Right atrium auricular region (tissue), 2 donors: ENCODE measurements around the gene FBXL2. TPM values are rescaled to one million over a fixed set of nuclear protein-coding genes. Genes with fewer than 3 reads are reported as not detected.

Source experiments
- DNase-seq: peaks from one replicate; pipeline ENCODE4 v3.0.0-alpha.2; 2019; ENCODE audit warnings: low spot score
- H3K27ac ChIP-seq, 2 donors: fragments of 200-600 bp; sonication (generic); 1 replicate in 1 of 2; 2 replicates in 1 of 2; pipeline ENCODE4 v1.5.1; 2016 to 2019
- H3K27me3 ChIP-seq, 2 donors: fragments of 200-600 bp; sonication (generic); one replicate each; pipeline versions ENCODE4 v1.5.1 to v1.6.0; 2017 to 2019
- H3K36me3 ChIP-seq: fragments of 200-600 bp; sonication (generic); one replicate; pipeline ENCODE4 v1.5.1; 2016
- H3K4me1 ChIP-seq, 2 donors: fragments of 200-600 bp; sonication (generic); one replicate each; pipeline versions ENCODE4 v1.5.1 to v1.6.0; 2017 to 2019
- H3K4me3 ChIP-seq, 2 donors: fragments of 200-600 bp; sonication (generic); 1 replicate in 1 of 2; 2 replicates in 1 of 2; pipeline ENCODE4 v1.5.1; 2017 to 2019; ENCODE audit warnings: mild to moderate bottlenecking in 1 of 2, moderate library complexity in 1 of 2
- H3K9me3 ChIP-seq, 2 donors: fragments of 200-600 bp; sonication (generic); one replicate each; pipeline ENCODE4 v1.5.1; 2019
- CTCF ChIP-seq, 2 donors: fragments of 200-600 bp; sonication (generic); IDR thresholded peaks; one replicate each; pipeline ENCODE4 v1.5.1; 2019; ENCODE audit warnings: antibody characterized with exemption in 2 of 2
- total RNA-seq, 2 donors: library from RNA; depleted of rRNA; stranded (reverse); fragments of >200 nt; gene quantifications; one replicate each; pipeline ENCODE4 v1.1.0, GENCODE V29; 2016

The FBXL2 gene
- total RNA-seq, 2 donors from 2014 or later = 2.0 TPM

GRCh38 chr3:33377489-33377888, 100.2 kb downstream of the FBXL2 start:
- Histone ChIP-seq H3K9me3 (no peaks in the 10 kb centered on the region), H3K4me1 (peaks cover 0 to 3% of the 10 kb centered on the region in 2 donors), H3K4me3 (no peak overlapping the region), H3K36me3 (no peaks in the 10 kb centered on the region), H3K27ac (no peak overlapping the region), H3K27me3 (no peaks in the 10 kb centered on the region)
- DNase-seq = no peak
- no peak for TF ChIP-seq CTCF (IDR thresholded peaks at IDR 0.05)

- H3K9me3 ChIP-seq = no peaks in the 10 kb centered on the region
- no peak overlapping the region for H3K27ac ChIP-seq
- no peaks in the 10 kb centered on the region for H3K27me3 ChIP-seq
- no peaks in the 10 kb centered on the region for H3K4me1 ChIP-seq
- no peak for DNase-seq
- H3K4me3 ChIP-seq = no peak overlapping the region
- no peak for TF ChIP-seq CTCF (IDR thresholded peaks at IDR 0.05)
- no peaks in the 10 kb centered on the region for H3K36me3 ChIP-seq
These were observed 100.7 kb downstream of the FBXL2 start for GRCh38 chr3:33377931-33378330.

GRCh38 chr3:33380653-33381052, 103.4 kb downstream of the FBXL2 start:
- H3K36me3 ChIP-seq = peaks cover 17% of the 10 kb centered on the region
- no peak overlapping the region for H3K4me3 ChIP-seq
- no peak overlapping the region for H3K27ac ChIP-seq
- no peak for DNase-seq
- H3K27me3 ChIP-seq = no peaks in the 10 kb centered on the region
- H3K4me1 ChIP-seq = no peaks in the 10 kb centered on the region
- H3K9me3 ChIP-seq = no peaks in the 10 kb centered on the region
- TF ChIP-seq CTCF (IDR thresholded peaks at IDR 0.05) = no peak

GRCh38 chr3:33383951-33384350, 106.7 kb downstream of the FBXL2 start:
- no peak for DNase-seq
- Histone ChIP-seq H3K4me1 (no peaks in the 10 kb centered on the region), H3K9me3 (no peaks in the 10 kb centered on the region), H3K36me3 (peaks cover 38% of the 10 kb centered on the region), H3K4me3 (no peak overlapping the region), H3K27me3 (no peaks in the 10 kb centered on the region), H3K27ac (no peak overlapping the region)
- TF ChIP-seq CTCF (IDR thresholded peaks at IDR 0.05) = no peak

- Histone ChIP-seq H3K4me1 (no peaks in the 10 kb centered on the region), H3K9me3 (no peaks in the 10 kb centered on the region), H3K27me3 (no peaks in the 10 kb centered on the region), H3K4me3 (no peak overlapping the region), H3K36me3 (peaks cover 40% of the 10 kb centered on the region), H3K27ac (no peak overlapping the region)
- no peak for TF ChIP-seq CTCF (IDR thresholded peaks at IDR 0.05)
- DNase-seq = no peak
These were observed 108.2 kb downstream of the FBXL2 start for GRCh38 chr3:33385423-33385822.

- no peak overlapping the region for H3K27ac ChIP-seq
- no peak for TF ChIP-seq CTCF (IDR thresholded peaks at IDR 0.05)
- no peak for DNase-seq
- no peak overlapping the region for H3K4me3 ChIP-seq
- H3K4me1 ChIP-seq = no peaks in the 10 kb centered on the region
- H3K27me3 ChIP-seq = no peaks in the 10 kb centered on the region
- H3K9me3 ChIP-seq = no peaks in the 10 kb centered on the region
- peaks cover 52% of the 10 kb centered on the region for H3K36me3 ChIP-seq
These were observed 109.4 kb downstream of the FBXL2 start for GRCh38 chr3:33386631-33387030.
